ENCODE results near the gene TEX51.
A peak's percentile ranks its signal among the peaks of the same experiment; 100 is the strongest.

Gene TEX51

GRCh38 chr2:126893606-126894005 is 5.1 kb upstream of the TEX51 start:
- DNase-seq, result peak in 1 of 2 donors; percentile 2

- DNase-seq, result peak in 1 of 2 donors; percentile 4
These were observed 4.6 kb upstream of the TEX51 start for GRCh38 chr2:126894082-126894481.

GRCh38 chr2:126894585-126895182 is 4.0 kb upstream of the TEX51 start:
- DNase-seq, result peak in 1 of 2 donors; percentile 6

- DNase-seq, result no peak
These were observed 3.4 kb upstream of the TEX51 start for GRCh38 chr2:126895336-126895735.

GRCh38 chr2:126896471-126896870 is 2.2 kb upstream of the TEX51 start:
- DNase-seq, result no peak

GRCh38 chr2:126899616-126900185 is 1.0 kb downstream of the TEX51 start:
- peak in 1 of 2 donors; percentile 4 for DNase-seq

GRCh38 chr2:126900646-126901319 is 2.1 kb downstream of the TEX51 start:
- DNase-seq, result peak in 1 of 2 donors; percentile 4

- DNase-seq, result no peak
These were observed 2.8 kb downstream of the TEX51 start for GRCh38 chr2:126901459-126901858.

- peak in 1 of 2 donors; percentile 5 for DNase-seq
These were observed 3.6 kb downstream of the TEX51 start for GRCh38 chr2:126902152-126902835.

- DNase-seq, result no peak
These were observed 4.2 kb downstream of the TEX51 start for GRCh38 chr2:126902859-126903258.

- no peak for DNase-seq
These were observed 7.3 kb downstream of the TEX51 start for GRCh38 chr2:126905991-126906390.

GRCh38 chr2:126906781-126907180 is 8.1 kb downstream of the TEX51 start:
- DNase-seq, result no peak

GRCh38 chr2:126907671-126908070 is 9.0 kb downstream of the TEX51 start:
- no peak for DNase-seq

GRCh38 chr2:126908721-126909177 is 10.1 kb downstream of the TEX51 start:
- no peak for DNase-seq

- no peak for DNase-seq
These were observed 10.7 kb downstream of the TEX51 start for GRCh38 chr2:126909366-126909765.

GRCh38 chr2:126909781-126910180 is 11.1 kb downstream of the TEX51 start:
- DNase-seq, result no peak

GRCh38 chr2:126910637-126911036 is 11.9 kb downstream of the TEX51 start:
- no peak for DNase-seq

GRCh38 chr2:126911111-126911796 is 12.6 kb downstream of the TEX51 start:
- DNase-seq, result no peak

GRCh38 chr2:126912201-126912600 is 13.5 kb downstream of the TEX51 start:
- no peak for DNase-seq

GRCh38 chr2:126913329-126913728 is 14.6 kb downstream of the TEX51 start:
- DNase-seq, result no peak

GRCh38 chr2:126913881-126914615 is 15.4 kb downstream of the TEX51 start:
- DNase-seq, result no peak

GRCh38 chr2:126914811-126915500 is 16.3 kb downstream of the TEX51 start:
- no peak for DNase-seq
